Pancreas (tissue), 10 donors: Measurements from ENCODE around the gene CNKSR2. TPM values are rescaled to one million over a fixed set of nuclear protein-coding genes. Genes with fewer than 3 reads are reported as not detected.

Experiments
- ATAC-seq, 4 donors: fragments of 200-7000 bp; cut with Tn5 transposase; one replicate each; pipeline versions ENCODE4 v1.8.0 to v1.9.1; 2020; ENCODE audit warnings: mild to moderate bottlenecking in 4 of 4, moderate library complexity in 4 of 4
- DNase-seq, 6 donors: peaks; one replicate each; pipeline ENCODE4 v3.0.0-alpha.2; 2020
- FAIRE-seq: peaks from 2 replicates; lab custom pipeline; 2012; peaks lifted over from hg19 to GRCh38; lab: Jason Lieb, UNC
- H3K27ac ChIP-seq, 4 donors: fragments of 200-600 bp; sonication (generic); 1 replicate in 3 of 4; 2 replicates in 1 of 4; pipeline versions ENCODE4 v1.5.0 to v1.8.0; 2020
- H3K27me3 ChIP-seq, 4 donors: fragments of 200-600 bp; one replicate each; pipeline ENCODE4 v1.8.0; 2021
- H3K36me3 ChIP-seq, 3 donors: fragments of 200-600 bp; sonication (generic) in 1 of 3; one replicate each; pipeline versions ENCODE4 v1.5.0 to v1.8.0; 2020 to 2021
- H3K4me1 ChIP-seq, 3 donors: fragments of 200-600 bp; one replicate each; pipeline ENCODE4 v1.8.0; 2021
- H3K4me3 ChIP-seq, 4 donors: fragments of 200-600 bp; sonication (generic) in 2 of 4; one replicate each; pipeline versions ENCODE4 v1.5.0 to v1.8.0; 2020 to 2021
- H3K9me3 ChIP-seq, 4 donors: fragments of 200-600 bp; one replicate each; pipeline ENCODE4 v1.8.0; 2021
- WGBS, 2 donors: extraction: QIAGEN DNeasy Blood & Tissue Kit; methylation state at CpG; one replicate each; pipeline ENCODE4 v1.1.7; 2013; 5-methylcytosine and 5-hydroxymethylcytosine counted together
- intact Hi-C, 3 donors: fragments of 100-400 bp; cut with DNase I; formaldehyde crosslinking; loops; one replicate each; pipeline versions ENCODE4 v1.11.1 to v1.14.2; 2022
- polyA plus RNA-seq, 2 donors: library from polyadenylated mRNA; stranded (reverse); fragments of 200-250 nt; gene quantifications; one replicate each; pipeline ENCODE4 v1.2.3, GENCODE V29; 2013
- total RNA-seq, 6 donors: library from RNA; stranded (reverse); fragmentation: NEBNext Ultra II Directional in 4 of 6; extraction: Animal tissue kit (Norgen Biotek cat#: 25700) in 4 of 6; gene quantifications; one replicate each; pipeline versions ENCODE4 v1.2.1 to v1.2.4, GENCODE V29; 2021 to 2023
- TF ChIP-seq, protein P1 (sequence below), 4 donors: fragments of 200-600 bp; sonication (generic) in 3 of 4; IDR thresholded peaks; one replicate each; pipeline versions ENCODE4 v1.5.0 to v1.8.0; 2021; ENCODE audit warnings: antibody characterized with exemption in 4 of 4
- donor health status: healthy with polysubstance abuse.
- donor health status: DM: no; HTN: no; CAD: no; lungs with moderate emphysema.
- donor health status: DM: no; HTN: no; CAD: no.
- donor health status: control.
- donor health status: control.
- donor health status: Bipolar disorder and iron deficiency.
- donor health status: DM: yes; HTN: yes; CAD: no.
- donor health status: DM: no; HTN: no; CAD: no.
- donor health status: DM: no; HTN: no; CAD: no.
- donor health status: DM: yes; HTN: yes; CAD: no.

The CNKSR2 gene
- total and polyA plus RNA-seq, 8 donors = 1.1 to 4.0 (median 2.5) TPM

DNA sequence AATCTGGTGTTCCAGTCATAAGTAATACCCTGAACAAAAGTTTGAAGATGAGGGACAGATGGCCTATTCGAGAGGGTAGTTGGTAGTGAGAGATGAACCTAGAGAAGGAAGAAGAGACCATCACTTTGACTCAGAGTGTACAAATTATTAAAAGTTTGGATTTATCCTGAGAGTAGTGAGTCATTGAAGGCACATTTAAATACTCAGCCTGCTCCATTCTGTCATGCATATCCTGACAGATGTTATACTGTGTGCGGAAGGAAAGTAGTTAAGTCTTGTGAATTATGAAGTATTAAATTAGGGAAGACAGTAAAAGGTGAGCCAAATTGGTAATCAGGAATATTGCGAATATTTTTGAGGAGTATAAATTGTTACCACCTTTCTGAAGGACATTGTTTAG lies 190.8 kb downstream of the CNKSR2 start:
- no peaks in the 10 kb centered on the region for H3K36me3 ChIP-seq
- H3K27ac ChIP-seq = no peak overlapping the region
- TF ChIP-seq, protein P1, sequence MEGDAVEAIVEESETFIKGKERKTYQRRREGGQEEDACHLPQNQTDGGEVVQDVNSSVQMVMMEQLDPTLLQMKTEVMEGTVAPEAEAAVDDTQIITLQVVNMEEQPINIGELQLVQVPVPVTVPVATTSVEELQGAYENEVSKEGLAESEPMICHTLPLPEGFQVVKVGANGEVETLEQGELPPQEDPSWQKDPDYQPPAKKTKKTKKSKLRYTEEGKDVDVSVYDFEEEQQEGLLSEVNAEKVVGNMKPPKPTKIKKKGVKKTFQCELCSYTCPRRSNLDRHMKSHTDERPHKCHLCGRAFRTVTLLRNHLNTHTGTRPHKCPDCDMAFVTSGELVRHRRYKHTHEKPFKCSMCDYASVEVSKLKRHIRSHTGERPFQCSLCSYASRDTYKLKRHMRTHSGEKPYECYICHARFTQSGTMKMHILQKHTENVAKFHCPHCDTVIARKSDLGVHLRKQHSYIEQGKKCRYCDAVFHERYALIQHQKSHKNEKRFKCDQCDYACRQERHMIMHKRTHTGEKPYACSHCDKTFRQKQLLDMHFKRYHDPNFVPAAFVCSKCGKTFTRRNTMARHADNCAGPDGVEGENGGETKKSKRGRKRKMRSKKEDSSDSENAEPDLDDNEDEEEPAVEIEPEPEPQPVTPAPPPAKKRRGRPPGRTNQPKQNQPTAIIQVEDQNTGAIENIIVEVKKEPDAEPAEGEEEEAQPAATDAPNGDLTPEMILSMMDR (IDR thresholded peaks at IDR 0.05) = no peak
- H3K4me3 ChIP-seq = no peak overlapping the region
- no peak for ATAC-seq
- H3K27me3 ChIP-seq = peaks cover 0 to 4% (median 0%) of the 10 kb centered on the region in 4 donors
- FAIRE-seq = no peak
- no peaks in the 10 kb centered on the region for H3K9me3 ChIP-seq
- H3K4me1 ChIP-seq = no peaks in the 10 kb centered on the region
- WGBS, 2 donors = 85 to 93% methylated on average over 3 of the region's 3 CpGs
- no peak for DNase-seq
- intact Hi-C loops = no loop called here

DNA sequence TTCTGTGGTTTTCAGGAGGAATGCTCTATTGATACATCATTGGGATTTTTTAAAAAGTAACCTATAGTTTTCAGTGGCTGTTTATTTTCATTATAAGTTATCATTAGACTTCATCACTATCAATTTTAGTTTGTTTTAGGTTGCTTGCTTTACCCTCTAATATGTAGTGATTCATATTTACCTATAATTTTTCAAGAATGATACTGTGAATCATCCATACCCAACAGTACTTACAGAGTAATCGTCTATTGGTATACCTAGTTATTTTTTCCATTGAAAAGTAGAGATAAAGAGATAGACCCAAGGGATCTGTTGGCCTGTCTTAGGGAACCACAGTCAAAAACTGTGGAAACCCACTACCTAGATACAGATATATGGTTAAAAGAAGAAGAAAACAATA lies 200.6 kb downstream of the CNKSR2 start:
- ATAC-seq = no peak

DNA sequence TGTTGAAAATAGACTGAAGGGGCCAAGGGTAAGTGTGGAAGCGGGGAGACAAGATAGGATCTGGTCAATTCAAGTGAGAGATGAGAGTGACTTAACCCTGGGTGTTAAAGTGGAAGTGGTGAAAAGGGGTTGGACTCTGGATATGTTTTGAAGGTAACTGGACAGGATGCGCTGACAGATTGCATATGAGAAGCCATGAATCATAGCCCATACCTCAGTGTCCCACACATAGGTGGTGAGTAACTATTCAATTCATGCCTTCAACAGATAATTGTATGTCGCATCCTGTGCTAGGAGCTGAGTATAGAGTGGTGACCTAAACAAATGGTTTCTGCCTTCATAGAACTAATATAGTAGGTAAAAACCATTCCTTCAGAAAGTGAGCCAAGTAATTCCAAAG lies 207.3 kb downstream of the CNKSR2 start:
- no peak overlapping the region for H3K4me3 ChIP-seq
- no peak overlapping the region for H3K27ac ChIP-seq
- 78 to 97% methylated on average over 3 of the region's 3 CpGs for WGBS, 2 donors
- TF ChIP-seq, protein P1 (IDR thresholded peaks at IDR 0.05) = no peak
- no peak for DNase-seq
- ATAC-seq = no peak
- FAIRE-seq = no peak
- H3K27me3 ChIP-seq = peaks cover 0 to 6% (median 2%) of the 10 kb centered on the region in 4 donors
- intact Hi-C loops = no loop called here
- H3K4me1 ChIP-seq = no peaks in the 10 kb centered on the region
- no peaks in the 10 kb centered on the region for H3K36me3 ChIP-seq
- H3K9me3 ChIP-seq = no peaks in the 10 kb centered on the region

More for the DNA sequence above, 200.6 kb downstream of the CNKSR2 start:
- Histone ChIP-seq H3K4me1 (no peaks in the 10 kb centered on the region), H3K36me3 (no peaks in the 10 kb centered on the region), H3K9me3 (no peaks in the 10 kb centered on the region), H3K27ac (no peak overlapping the region), H3K4me3 (no peak overlapping the region), H3K27me3 (peaks cover 0 to under 1% (median 0%) of the 10 kb centered on the region in 4 donors)
- WGBS, 2 donors = 64 to 73% methylated on average over 1 of the region's 1 CpG
- DNase-seq (no peak), FAIRE-seq (no peak)
- TF ChIP-seq, protein P1 (IDR thresholded peaks at IDR 0.05) = no peak
- intact Hi-C loops = no loop called here

DNA sequence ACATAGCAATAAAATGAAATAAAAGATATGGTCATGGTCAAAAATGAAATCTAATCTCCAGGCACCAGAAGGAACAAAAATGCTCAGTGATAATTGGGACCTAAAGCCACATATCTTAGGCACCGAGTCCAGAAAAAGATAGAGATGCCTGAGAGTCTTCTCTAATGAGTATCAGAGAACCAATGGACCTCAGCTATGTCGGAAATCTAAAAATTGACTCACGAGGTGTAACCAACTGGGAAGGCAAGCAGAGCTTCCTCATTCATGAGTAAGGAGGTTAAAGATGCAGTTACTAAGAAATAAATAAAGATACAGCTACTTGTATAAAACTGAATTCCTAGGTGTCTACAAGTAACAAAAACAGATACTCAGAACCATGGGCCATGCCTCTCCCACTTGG lies 211.8 kb downstream of the CNKSR2 start:
- H3K27ac ChIP-seq = no peak overlapping the region
- TF ChIP-seq, protein P1 (IDR thresholded peaks at IDR 0.05) = no peak
- intact Hi-C loops = no loop called here
- no peaks in the 10 kb centered on the region for H3K36me3 ChIP-seq
- H3K4me1 ChIP-seq = no peaks in the 10 kb centered on the region
- H3K27me3 ChIP-seq = peaks cover 0 to 3% (median 0%) of the 10 kb centered on the region in 4 donors
- FAIRE-seq = no peak
- no peaks in the 10 kb centered on the region for H3K9me3 ChIP-seq
- no peak for ATAC-seq
- no peak for DNase-seq
- H3K4me3 ChIP-seq = no peak overlapping the region
- 71 to 92% methylated on average over 3 of the region's 3 CpGs for WGBS, 2 donors

DNA sequence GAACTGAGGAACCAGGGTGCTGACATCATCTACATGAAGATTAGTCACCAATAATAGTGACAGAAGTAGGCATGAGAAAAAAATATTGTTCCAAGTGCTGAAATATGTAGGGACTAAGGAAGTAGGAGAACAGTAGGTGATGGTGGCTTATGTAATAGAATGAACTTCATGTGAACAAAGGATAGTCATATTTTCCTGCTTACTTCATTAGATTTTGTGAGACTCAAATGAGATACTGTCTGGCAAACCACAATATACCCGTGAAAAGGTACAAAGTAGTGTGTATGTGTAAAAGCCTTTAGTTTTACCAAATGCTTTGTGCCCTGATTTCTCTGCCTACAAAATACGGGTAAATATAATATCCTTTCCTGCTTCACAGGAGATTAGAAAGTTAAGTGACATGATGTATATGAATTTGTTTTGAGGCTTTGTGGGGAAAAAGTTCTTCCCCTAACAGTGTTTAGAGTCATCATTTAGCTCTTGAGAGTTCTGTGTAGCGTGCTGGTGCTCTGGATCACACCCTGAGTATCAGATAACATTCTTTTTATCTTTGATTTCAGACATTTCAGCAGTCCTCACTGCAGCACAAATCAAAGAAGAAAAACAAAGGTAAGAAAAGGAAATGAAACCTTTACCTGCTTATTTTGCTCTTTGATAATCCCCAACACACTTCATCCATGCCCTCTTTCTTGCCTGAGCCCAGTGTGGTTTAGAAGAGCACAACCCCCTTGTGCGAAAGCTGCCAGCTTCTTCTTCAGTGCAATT lies 216.0 kb downstream of the CNKSR2 start:
- TF ChIP-seq, protein P1 (IDR thresholded peaks at IDR 0.05) = no peak
- DNase-seq (no peak), FAIRE-seq (no peak), ATAC-seq (no peak)
- no peak overlapping the region for H3K4me3 ChIP-seq
- no peaks in the 10 kb centered on the region for H3K27me3 ChIP-seq
- H3K4me1 ChIP-seq = no peaks in the 10 kb centered on the region
- no peaks in the 10 kb centered on the region for H3K36me3 ChIP-seq
- no peaks in the 10 kb centered on the region for H3K9me3 ChIP-seq
- H3K27ac ChIP-seq = no peak overlapping the region
- 69 to 95% methylated on average over 4 of the region's 4 CpGs for WGBS, 2 donors
- intact Hi-C loops = no loop called here
